Measurements from ENCODE around the gene ATP6V0C. TPM values are rescaled to one million over a fixed set of nuclear protein-coding genes. Genes with fewer than 3 reads are reported as not detected.
"Not testable (repeated sequence)": the region's sequence is repeated elsewhere in the genome, so short reads cannot be mapped to it uniquely, and the experiment has no call there.

The ATP6V0C gene
- total RNA-seq, 1 donor from 2014 or later, result 94.4 TPM

DNA sequence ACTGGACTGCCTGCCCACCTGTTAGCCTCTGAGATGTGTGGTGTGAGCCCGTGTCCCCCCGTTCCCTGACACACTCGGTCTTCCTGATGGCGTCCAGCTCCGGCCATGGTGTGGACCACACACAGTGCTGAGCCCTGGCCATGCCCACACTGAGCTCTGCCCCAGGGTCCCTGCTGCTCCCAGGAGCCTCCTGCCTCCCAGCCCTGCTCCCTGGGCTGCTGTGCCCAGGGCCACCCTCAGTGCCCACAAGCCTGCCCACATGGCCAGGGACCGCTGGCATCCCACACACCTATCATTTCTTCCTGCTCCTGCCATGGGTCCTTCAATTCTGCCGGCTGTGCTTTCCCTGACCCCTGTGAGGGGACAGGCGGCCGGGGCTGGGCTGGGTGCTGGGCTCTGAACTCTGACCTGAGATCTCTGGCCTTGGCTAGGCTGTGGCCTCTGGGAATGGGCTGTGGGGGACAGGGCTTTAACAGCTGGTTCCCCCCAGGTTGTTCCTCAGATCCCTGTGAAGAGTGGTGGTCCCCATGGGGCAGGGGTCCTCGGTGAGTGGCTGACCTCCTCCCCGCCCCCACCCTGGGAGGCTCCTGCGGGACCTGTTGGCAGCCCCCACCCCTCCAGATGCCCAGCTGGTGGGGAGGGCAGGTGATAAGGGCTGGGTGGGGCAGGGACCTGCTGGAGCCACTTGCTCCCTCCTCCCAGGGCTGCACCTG lies 13.5 kb downstream of the ATP6V0C start:
- intact Hi-C loops (cut with micrococcal nuclease), result no loop called here

GRCh38 chr16:2527784-2528100 lies 14.0 kb downstream of the ATP6V0C start:
- intact Hi-C loops (cut with micrococcal nuclease), result no loop called here

DNA sequence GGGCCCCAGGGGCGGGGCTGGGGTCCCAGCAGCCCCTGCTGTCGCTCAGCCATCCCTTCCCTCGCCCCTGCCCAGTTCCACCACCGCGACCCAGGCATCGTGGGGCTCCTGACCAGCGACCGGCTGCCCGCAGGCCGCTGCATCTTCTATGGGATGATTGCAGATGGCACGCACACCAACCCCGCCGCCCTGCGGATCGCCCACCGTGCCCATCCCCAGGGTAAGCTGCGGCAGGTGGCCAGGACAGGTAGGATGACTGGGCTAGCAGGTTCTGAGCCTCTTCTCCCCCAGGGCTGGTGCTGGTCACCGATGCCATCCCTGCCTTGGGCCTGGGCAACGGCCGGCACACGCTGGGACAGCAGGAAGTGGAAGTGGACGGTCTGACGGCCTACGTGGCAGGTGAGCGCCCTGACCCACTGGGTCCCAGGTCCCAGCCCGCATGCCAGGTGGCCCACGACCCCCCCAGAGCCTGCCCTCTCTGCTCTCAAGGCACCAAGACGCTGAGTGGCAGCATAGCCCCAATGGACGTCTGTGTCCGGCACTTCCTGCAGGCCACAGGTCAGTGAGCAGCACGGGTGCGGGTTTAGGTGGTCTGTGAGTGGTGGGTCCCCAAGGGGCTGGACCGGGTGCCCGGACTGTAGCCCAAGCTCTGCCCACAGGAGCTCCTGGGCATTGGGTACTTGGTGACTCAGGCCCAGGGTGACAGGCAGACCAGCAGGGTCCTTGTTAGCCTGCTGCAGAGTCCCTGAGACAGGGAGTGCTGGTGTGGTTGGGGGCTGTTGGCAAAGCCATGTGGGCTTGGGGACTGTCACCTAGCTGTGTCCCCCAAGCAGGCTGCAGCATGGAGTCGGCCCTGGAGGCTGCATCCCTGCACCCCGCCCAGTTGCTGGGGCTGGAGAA lies 14.7 kb downstream of the ATP6V0C start:
- intact Hi-C loops (cut with micrococcal nuclease), result no loop called here

- intact Hi-C loops (cut with micrococcal nuclease), result no loop called here
Observed at GRCh38 chr16:2529061-2529931, 15.5 kb downstream of the ATP6V0C start.

DNA sequence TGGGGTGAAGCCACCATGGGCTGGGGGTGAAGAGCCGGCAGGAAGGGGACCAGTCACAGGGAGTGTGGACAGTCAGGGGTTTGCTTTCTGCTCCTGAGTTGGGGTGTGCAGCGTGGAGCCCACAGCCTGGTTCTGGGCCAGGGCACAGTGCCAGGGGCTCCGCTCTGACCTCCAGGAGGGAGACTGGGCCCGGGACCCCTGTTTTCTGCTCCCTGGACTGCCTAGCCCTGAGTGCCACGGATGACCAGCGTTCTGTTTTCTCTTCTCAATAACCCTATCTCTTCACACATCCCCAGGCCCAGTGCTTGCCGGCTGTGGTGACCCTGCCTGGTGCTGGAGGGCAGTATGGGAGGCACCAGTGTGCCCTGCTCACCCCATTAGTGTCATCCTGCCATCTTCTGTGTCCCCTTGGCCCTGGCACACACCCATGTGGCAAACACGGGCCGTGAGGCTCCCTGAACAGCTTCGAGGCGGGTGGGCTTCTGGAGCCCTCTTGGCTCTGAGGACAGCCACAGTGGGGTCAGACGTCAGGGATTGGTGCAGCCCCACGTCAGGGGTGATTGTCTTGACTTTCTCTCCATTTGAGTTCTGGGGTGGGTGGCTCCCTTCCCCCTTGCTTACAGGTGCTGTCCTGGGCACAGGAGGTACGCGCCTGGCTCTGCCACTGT lies 16.3 kb downstream of the ATP6V0C start:
- intact Hi-C loops (cut with micrococcal nuclease), result loop anchor here (5.0 kb wide), 1 partner anchor 142 kb away; no protein-coding TSS in a partner anchor

- intact Hi-C loops (cut with micrococcal nuclease), result loop anchor here (5.0 kb wide), 1 partner anchor 142 kb away; no protein-coding TSS in a partner anchor
Observed at GRCh38 chr16:2530629-2531318, 17.0 kb downstream of the ATP6V0C start.

DNA sequence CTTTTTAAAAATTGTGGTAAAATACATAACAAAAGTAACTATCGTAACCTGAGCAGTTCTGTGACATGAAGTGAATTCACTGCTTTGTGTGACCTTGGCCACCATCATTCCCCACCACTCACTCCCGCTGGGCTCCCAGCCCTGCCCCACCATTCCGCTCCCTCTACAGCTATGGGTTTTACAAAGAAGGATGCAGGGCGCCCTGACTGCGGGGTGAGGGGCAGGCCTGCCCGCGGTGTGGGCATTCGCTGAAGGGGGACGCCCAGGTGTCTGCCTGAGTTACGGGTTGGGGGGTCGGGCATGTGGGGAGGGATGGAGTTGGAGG lies 17.6 kb downstream of the ATP6V0C start, which contains the start of gene CEMP1:
Gene CEMP1, minus strand, starts transcription at position 38 of the 325 bp plus-strand sequence. CDS start 335 bp downstream, outside the sequence.
- intact Hi-C loops (cut with micrococcal nuclease), result loop anchor here (5.0 kb wide), 1 partner anchor 141 kb away; no protein-coding TSS in a partner anchor

- intact Hi-C loops (cut with micrococcal nuclease), result loop anchor here (1.0 to 5.0 kb wide), 3 partner anchors 12 to 140 kb away; partner anchors contain the start of genes AMDHD2 and ATP6V0C
Observed at GRCh38 chr16:2531696-2532493, 18.1 kb downstream of the ATP6V0C start.

- intact Hi-C loops (cut with micrococcal nuclease), result loop anchor here (1.0 to 5.0 kb wide), 3 partner anchors 12 to 140 kb away; partner anchors contain the start of genes AMDHD2 and ATP6V0C
Observed at GRCh38 chr16:2532494-2533141, 18.9 kb downstream of the ATP6V0C start.

DNA sequence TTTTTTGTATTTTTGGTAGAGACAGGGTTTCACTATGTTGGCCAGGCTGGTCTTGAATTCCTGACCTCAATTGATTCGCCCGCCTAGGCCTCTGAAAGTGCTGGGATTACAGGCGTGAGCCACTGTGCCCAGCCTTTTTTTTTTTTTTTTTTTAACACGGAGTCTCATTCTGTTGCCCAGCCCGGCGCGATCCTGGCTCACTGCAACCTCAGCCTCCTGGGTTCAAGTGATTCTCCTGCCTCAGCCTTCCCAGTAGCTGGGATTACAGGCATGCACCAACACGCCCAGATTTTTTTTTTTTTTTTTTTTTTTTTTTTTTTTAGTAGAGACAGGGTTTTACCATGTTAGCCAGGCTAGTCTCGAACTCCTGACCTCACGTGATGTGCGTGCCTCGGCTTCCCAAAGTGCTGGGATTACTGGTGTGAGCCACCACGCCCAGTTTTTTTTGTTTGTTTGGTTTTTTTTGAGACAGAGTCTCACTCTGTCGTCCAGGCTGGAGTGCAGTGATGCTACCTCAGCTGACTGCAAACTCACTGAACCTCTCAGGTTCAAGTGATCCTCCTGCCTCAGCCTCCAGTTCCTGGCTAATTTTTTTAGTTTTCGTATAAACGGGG lies 19.5 kb downstream of the ATP6V0C start:
- intact Hi-C loops (cut with micrococcal nuclease), result loop anchor here (5.0 kb wide), 1 partner anchor 139 kb away; no protein-coding TSS in a partner anchor

GRCh38 chr16:2533912-2534311 lies 20.2 kb downstream of the ATP6V0C start:
- intact Hi-C loops (cut with micrococcal nuclease), result loop anchor here (5.0 kb wide), 1 partner anchor 138 kb away; no protein-coding TSS in a partner anchor

DNA sequence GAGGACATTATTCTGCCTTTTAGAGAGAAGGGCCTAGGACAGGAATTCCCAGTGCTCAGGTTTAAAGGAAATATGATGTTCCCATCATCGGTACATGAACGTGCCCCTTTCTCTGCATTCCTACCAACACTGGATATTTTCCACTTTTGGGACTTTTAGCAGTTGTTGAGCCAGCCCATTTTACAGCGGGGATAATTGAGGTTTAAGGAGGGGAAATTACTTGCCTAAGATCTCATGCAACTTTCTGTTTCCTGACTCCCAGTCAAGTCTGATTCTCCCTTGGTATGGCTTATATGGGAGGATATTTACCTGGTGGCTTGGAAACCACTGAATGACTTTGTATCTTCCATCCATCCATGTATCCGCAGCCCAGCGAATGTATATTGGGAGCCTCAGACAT lies 20.6 kb downstream of the ATP6V0C start:
- intact Hi-C loops (cut with micrococcal nuclease), result loop anchor here (5.0 kb wide), 1 partner anchor 138 kb away; no protein-coding TSS in a partner anchor

DNA sequence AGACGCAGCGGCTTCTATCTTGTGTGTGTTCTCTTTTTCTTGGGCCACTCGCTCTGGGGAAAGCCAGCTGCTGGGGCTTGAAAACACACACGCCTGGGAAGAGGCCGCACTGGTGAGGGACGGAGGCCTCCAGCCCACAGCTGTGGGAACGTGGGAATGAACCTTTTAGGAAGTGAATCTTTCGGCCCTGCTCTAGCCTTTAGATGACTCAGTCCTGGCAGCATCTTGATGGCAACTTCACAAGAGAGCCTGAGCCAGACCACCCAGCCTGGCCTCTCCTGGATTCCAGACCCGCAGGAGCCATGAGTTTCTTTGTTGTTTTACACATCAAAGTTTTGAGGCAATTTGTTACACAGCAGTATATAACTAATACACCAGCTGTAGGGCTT lies 21.9 kb downstream of the ATP6V0C start:
- intact Hi-C loops (cut with micrococcal nuclease), result no loop called here

DNA sequence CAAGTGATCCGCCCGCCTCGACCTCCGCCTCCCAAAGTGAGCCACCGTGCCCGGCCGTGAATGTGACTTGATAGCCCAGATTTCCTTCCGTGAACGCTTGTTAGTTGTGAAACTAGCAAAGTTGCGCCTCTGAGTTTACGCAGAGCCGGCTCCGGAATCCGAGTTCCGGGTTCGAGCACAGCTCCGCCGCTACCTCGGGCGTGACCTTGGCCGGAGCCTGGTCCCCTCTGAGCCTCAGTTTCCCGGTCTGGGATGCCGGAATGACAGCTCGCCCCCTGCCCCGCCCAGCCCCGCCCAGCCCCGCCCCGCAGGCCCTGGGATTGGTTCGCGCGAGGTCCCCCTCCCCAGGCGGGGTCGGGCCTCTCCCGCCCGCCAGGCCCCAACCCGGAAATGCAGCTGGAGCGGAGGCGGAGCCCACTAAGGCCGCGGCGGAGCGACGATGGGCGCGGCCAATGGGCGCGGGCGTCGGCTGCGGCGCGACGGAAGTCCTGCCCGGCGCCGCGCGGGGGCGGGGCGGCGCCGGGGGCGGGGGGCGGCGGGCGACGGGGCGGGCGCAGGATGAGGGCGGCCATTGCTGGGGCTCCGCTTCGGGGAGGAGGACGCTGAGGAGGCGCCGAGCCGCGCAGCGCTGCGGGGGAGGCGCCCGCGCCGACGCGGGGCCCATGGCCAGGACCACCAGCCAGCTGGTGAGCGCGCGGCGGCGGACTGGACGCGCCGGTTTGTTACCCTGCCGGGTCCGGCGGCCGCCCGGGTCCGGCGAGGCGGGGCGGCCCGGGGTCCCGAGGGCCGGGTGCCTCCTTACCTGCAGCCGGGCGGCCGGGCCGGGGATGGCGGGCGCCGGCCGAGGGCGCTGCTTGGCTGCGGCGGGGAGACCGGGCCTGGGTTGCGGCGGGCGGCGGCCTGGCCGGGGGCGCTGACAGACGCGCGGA lies 24.0 kb downstream of the ATP6V0C start, which contains the start of gene PDPK1:
Gene PDPK1, plus strand, starts transcription at position 571 of the 929 bp plus-strand sequence. Its CDS starts 92 bp downstream, at position 663.
- intact Hi-C loops (cut with micrococcal nuclease), result no loop called here

DNA sequence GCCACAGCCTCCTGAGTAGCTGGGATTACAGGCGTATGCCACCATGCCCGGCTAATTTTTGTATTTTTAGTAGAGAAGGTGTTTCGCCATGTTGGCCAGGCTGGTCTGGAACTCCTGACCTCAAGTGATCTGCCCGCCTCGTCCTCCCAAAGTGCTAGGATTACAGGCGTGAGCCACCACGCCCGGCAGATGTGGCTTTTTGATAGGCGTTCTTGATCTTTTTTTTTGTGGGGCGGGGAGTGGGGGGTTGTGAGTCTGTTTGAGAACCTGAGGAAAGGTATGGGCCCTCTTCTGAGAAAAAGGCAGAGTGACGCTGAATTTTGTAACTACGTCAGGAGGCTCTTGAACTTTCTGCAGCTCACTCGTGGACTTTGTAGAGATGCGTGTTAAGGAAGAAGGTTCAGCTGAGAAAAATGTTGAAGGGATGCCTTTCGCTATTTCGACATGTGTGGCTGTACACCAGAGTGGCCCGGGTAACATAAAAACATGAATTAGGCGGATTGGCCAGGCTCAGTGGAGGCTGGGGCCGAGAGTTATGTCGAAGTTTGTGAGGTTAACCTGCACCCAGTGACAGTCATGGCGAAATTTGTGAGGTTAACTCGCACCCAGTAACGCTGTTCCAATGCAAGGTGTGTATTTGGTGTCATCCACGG lies 25.6 kb downstream of the ATP6V0C start:
- intact Hi-C loops (cut with micrococcal nuclease), result not testable (repeated sequence)

GRCh38 chr16:2539845-2540458 lies 26.2 kb downstream of the ATP6V0C start:
- intact Hi-C loops (cut with micrococcal nuclease), result not testable (repeated sequence)
